GM12878 (cell line): ENCODE measurements around the gene ZNF331. TPM values are rescaled to one million over a fixed set of nuclear protein-coding genes. Genes with fewer than 3 reads are reported as not detected.

Experiments
- ATAC-seq: fragments of 200-7000 bp; cut with Tn5 transposase; 3 replicates; pipeline ENCODE4 v1.9.1; 2020; ENCODE audit warnings: mild to moderate bottlenecking, moderate library complexity
- Bru-seq: library from RNA; stranded (reverse); fragments of 400-500 nt; gene quantifications from one replicate; lab custom pipeline; 2021; lab: Mats Ljungman, UMichigan
- BruChase-seq, 2 experiments: library from RNA; stranded (reverse); fragments of 400-500 nt; gene quantifications; one replicate each; lab custom pipeline; 2021; lab: Mats Ljungman, UMichigan
- BruUV-seq: library from RNA; stranded (reverse); fragments of 400-500 nt; replicated peaks from 2 replicates; lab custom pipeline; 2021; lab: Mats Ljungman, UMichigan
- CTCF ChIA-PET: fragments of 300-600 bp; sonication (Branson Sonifier 250); formaldehyde crosslinking; extraction: SDS; loops from one replicate; lab custom pipeline; 2021; ENCODE audit warnings: inconsistent platforms; lab: Yijun Ruan, JAX
- POLR2A ChIA-PET: fragments of 350-600 bp; formaldehyde crosslinking; extraction: SDS; loops from one replicate; lab custom pipeline; 2021; ENCODE audit warnings: inconsistent platforms; lab: Charles Lee
- RAD21 ChIA-PET: fragments of 300-600 bp; sonication (Branson Sonifier 250); formaldehyde crosslinking; loops from one replicate; lab custom pipeline; 2023; ENCODE audit warnings: antibody characterized with exemption; ENCODE audit not compliant: unreplicated experiment; lab: Charles Lee
- SMC1A ChIA-PET: fragments of 300-600 bp; sonication (Branson Sonifier 250); formaldehyde crosslinking; loops from one replicate; lab custom pipeline; 2023; ENCODE audit not compliant: unreplicated experiment, uncharacterized antibody; lab: Charles Lee
- DNase-seq: peaks from one replicate; pipeline ENCODE4 v3.0.0-alpha.2; 2011; ENCODE audit warnings: low read depth, low spot score
- FAIRE-seq: peaks from 3 replicates; lab custom pipeline; 2011; peaks lifted over from hg19 to GRCh38; lab: Jason Lieb, UNC
- H2AFZ ChIP-seq: 2 replicates; pipeline ENCODE4 v1.6.0; 2011; ENCODE audit warnings: low read depth, low read length, control low read depth; ENCODE audit not compliant: control insufficient read depth
- H3K27ac ChIP-seq: 2 replicates; pipeline ENCODE4 v1.5.1; 2011; ENCODE audit warnings: control low read depth; ENCODE audit not compliant: control insufficient read depth, insufficient read depth
- H3K27me3 ChIP-seq, 2 experiments: replicated peaks in 1 of 2; 2 replicates each; pipeline versions ENCODE4 v1.6.0 to v1.6.1; 2011; ENCODE audit warnings: low read length in 1 of 2; ENCODE audit not compliant: control insufficient read depth in 2 of 2, insufficient read depth in 2 of 2
- H3K36me3 ChIP-seq, 2 experiments: 2 replicates each; pipeline ENCODE4 v1.5.1; 2011; ENCODE audit warnings: low read length in 1 of 2; ENCODE audit not compliant: control insufficient read depth in 2 of 2, insufficient read depth in 2 of 2
- H3K4me1 ChIP-seq: 2 replicates; pipeline ENCODE4 v1.6.1; 2011; ENCODE audit warnings: mild to moderate bottlenecking, low read length, moderate library complexity, mixed read lengths; ENCODE audit not compliant: control insufficient read depth, insufficient read depth
- H3K4me2 ChIP-seq: 2 replicates; pipeline ENCODE4 v1.6.0; 2011; ENCODE audit warnings: control low read depth; ENCODE audit not compliant: control insufficient read depth, insufficient read depth
- H3K4me3 ChIP-seq: fragments of 200-600 bp; sonication (generic); 2 replicates; pipeline ENCODE4 v1.5.1; 2016
- H3K79me2 ChIP-seq: 2 replicates; pipeline ENCODE4 v1.6.0; 2011; ENCODE audit warnings: low read length; ENCODE audit not compliant: control insufficient read depth, insufficient read depth
- H3K9ac ChIP-seq: 2 replicates; pipeline ENCODE4 v1.8.0; 2011; ENCODE audit warnings: low read length, control low read depth, mixed read lengths; ENCODE audit not compliant: control insufficient read depth, insufficient read depth
- H3K9me3 ChIP-seq: replicated peaks from 3 replicates; pipeline ENCODE4 v1.5.1; 2011; ENCODE audit warnings: mild to moderate bottlenecking, low read length; ENCODE audit not compliant: control insufficient read depth, insufficient read depth
- H4K20me1 ChIP-seq: 2 replicates; pipeline ENCODE4 v1.6.0; 2011; ENCODE audit not compliant: control insufficient read depth, insufficient read depth
- EED ChIP-seq: sonication (generic); IDR thresholded peaks from 2 replicates; pipeline ENCODE4 v1.6.1; 2016; ENCODE audit warnings: antibody characterized with exemption, low read depth
- EGR1 ChIP-seq, 2 experiments: IDR thresholded peaks; 1 replicate in 1 of 2; 2 replicates in 1 of 2; pipeline ENCODE4 v1.6.1; 2011 to 2012; ENCODE audit warnings: low read depth in 2 of 2, low read length in 2 of 2, borderline replicate concordance in 1 of 2, mild to moderate bottlenecking in 1 of 2, moderate library complexity in 1 of 2
- EZH2 ChIP-seq: IDR thresholded peaks from 2 replicates; pipeline ENCODE4 v1.6.1; 2012; ENCODE audit warnings: low read depth, mild to moderate bottlenecking, control low read depth, inconsistent platforms, low read length, borderline replicate concordance; ENCODE audit not compliant: control insufficient read depth
- JUND ChIP-seq: IDR thresholded peaks from 2 replicates; pipeline ENCODE4 v1.6.1; 2012; ENCODE audit warnings: low read depth, mild to moderate bottlenecking, low read length, improper control_type of control experiment, moderate library complexity
- MXI1 ChIP-seq: fragments of 150-350 bp; IDR thresholded peaks from 2 replicates; pipeline ENCODE4 v1.6.1; 2011; ENCODE audit warnings: low read depth, mild to moderate bottlenecking, inconsistent platforms, low read length, improper control_type of control experiment
- REST ChIP-seq: IDR thresholded peaks from 2 replicates; pipeline ENCODE4 v1.6.1; 2012; ENCODE audit warnings: mild to moderate bottlenecking, low read depth, low read length
- SKIL ChIP-seq: fragments of 450-650 bp; IDR thresholded peaks from 2 replicates; pipeline ENCODE4 v1.6.1; 2017; ENCODE audit warnings: mild to moderate bottlenecking, low read depth, inconsistent platforms; ENCODE audit not compliant: poor library complexity, severe bottlenecking
- SMC3 ChIP-seq: IDR thresholded peaks from 2 replicates; pipeline ENCODE4 v1.6.1; 2011; ENCODE audit warnings: low read length, improper control_type of control experiment, borderline replicate concordance
- USF1 ChIP-seq: IDR thresholded peaks from 2 replicates; pipeline ENCODE4 v1.6.1; 2011; ENCODE audit warnings: borderline replicate concordance, low read depth, mild to moderate bottlenecking, moderate library complexity, mixed read lengths, low read length; ENCODE audit not compliant: insufficient read depth; ENCODE audit errors: extremely low read length
- ZNF622 ChIP-seq: fragments of 450-650 bp; IDR thresholded peaks from 2 replicates; pipeline ENCODE4 v1.6.1; 2017; ENCODE audit warnings: mild to moderate bottlenecking, inconsistent platforms
- WGBS: methylation state at CpG from one replicate; pipeline ENCODE4 v1.1.6; 2016; ENCODE audit warnings: low lambda C conversion rate; ENCODE audit not compliant: insufficient replicate concordance, insufficient coverage; ENCODE audit errors: missing lambda C conversion rate; 5-methylcytosine and 5-hydroxymethylcytosine counted together
- in situ Hi-C: fragments of 300-500 bp; cut with MboI; formaldehyde crosslinking; loops from 9 replicates; pipeline ENCODE4 v1.14.3; 2018; ENCODE audit warnings: mixed read lengths
- intact Hi-C: fragments of 100-400 bp; cut with micrococcal nuclease; formaldehyde crosslinking; loops from one replicate; pipeline ENCODE4 v1.14.2; 2022; ENCODE audit not compliant: unreplicated experiment
- long read RNA-seq, 2 experiments: library from polyadenylated mRNA; unstranded; transcript quantifications; one replicate each; pipeline ENCODE4 v2.0.0, GENCODE V29; 2019 to 2020
- polyA minus RNA-seq, 3 experiments: library from RNA; depleted of rRNA, polyadenylated mRNA; stranded (reverse); fragments of >200 nt; gene quantifications; 2 replicates each; pipeline ENCODE4 v1.2.3, GENCODE V29; 2011
- polyA plus RNA-seq, 11 experiments: library from polyadenylated mRNA; depleted of rRNA in 4 of 11; unstranded in 6 of 11; stranded (reverse) in 5 of 11; fragments of >200 nt; fragmentation: Nextera tagmentation in 4 of 11; fragmentation: Illumina TruSeq in 1 of 11; extraction: Ambion mirVana in 4 of 11; extraction: Trizol in 1 of 11; gene quantifications; 1 replicate in 1 of 11; 2 replicates in 10 of 11; pipeline versions ENCODE4 v1.2.1 to v1.2.3, GENCODE V29; 2011 to 2016; ENCODE audit warnings: inconsistent platforms in 2 of 11, missing spikeins in 2 of 11, low read depth in 1 of 11
- total RNA-seq, 4 experiments: library from RNA; depleted of rRNA in 3 of 4; stranded (reverse); fragments of >200 nt in 3 of 4; fragmentation: Illumina TruSeq in 1 of 4; extraction: Trizol in 1 of 4; gene quantifications; 2 replicates each; pipeline versions ENCODE4 v1.2.1 to v1.2.3, GENCODE V29; 2013 to 2021

ZNF331 gene
- total RNA-seq (2013; cell fraction: nucleolus; rRNA removed): 32.4 and 34.7 TPM in 2 replicates
- total RNA-seq (2014; rRNA removed) (4.3 and 5.4 TPM in 2 replicates), total RNA-seq (2014; rRNA removed; fragmentation: Illumina TruSeq; extraction: Trizol) (5.1 and 5.6 TPM in 2 replicates), total RNA-seq (2021) (5.4 and 6.1 TPM in 2 replicates), polyA plus RNA-seq (2011; rRNA removed) (11.5 and 12.1 TPM in 2 replicates), polyA plus RNA-seq (2014; fragmentation: Illumina TruSeq; extraction: Trizol) (5.0 and 5.5 TPM in 2 replicates), polyA plus RNA-seq (2014; fragmentation: Nextera tagmentation; extraction: Ambion mirVana) (1 to 10 TPM; 2.6 to 2.8 TPM), polyA plus RNA-seq (2014; rRNA removed) (4.1 and 5.1 TPM in 2 replicates), polyA plus RNA-seq (2016; fragmentation: Nextera tagmentation; extraction: Ambion mirVana) (1 to 10 TPM; 6.1 to 6.6 TPM), polyA minus RNA-seq (2011; rRNA and poly(A)+ RNA removed) (10.0 TPM in 2 replicates), Bru-seq, nascent RNA (percentile 86 among the genes with signal in this experiment), BruChase-seq, experiment 1, labeled RNA remaining after a 6-hour chase (percentile 68 among the genes with signal in this experiment), BruChase-seq, experiment 2, labeled RNA remaining after a 2-hour chase (percentile 72 among the genes with signal in this experiment)
- polyA plus RNA-seq (2011; ENCODE audit: low read depth): 6.7 TPM
- 8.6 and 9.4 TPM in 2 replicates for polyA plus RNA-seq (2011; cell fraction: cytosol; rRNA removed)
- 17.1 and 20.4 TPM in 2 replicates for polyA plus RNA-seq (2011; cell fraction: nucleus; rRNA removed)
- polyA plus RNA-seq (2012): 9.4 and 10.7 TPM in 2 replicates
- polyA minus RNA-seq (2011; cell fraction: cytosol; rRNA and poly(A)+ RNA removed): 5.2 and 7.2 TPM in 2 replicates
- 8.7 and 18.4 TPM in 2 replicates for polyA minus RNA-seq (2011; cell fraction: nucleus; rRNA and poly(A)+ RNA removed)
- long read RNA-seq, experiment 1, partial matches to known transcripts: 0 of 6 reads
- long read RNA-seq, experiment 1, other reads (novel, unspliced or antisense): 1 of 6 reads
- long read RNA-seq, experiment 2, full-length matches to known transcripts: 80 of 88 reads
- long read RNA-seq, experiment 2, partial matches to known transcripts: 1 of 88 reads
- long read RNA-seq, experiment 2, other reads (novel, unspliced or antisense): 7 of 88 reads

- in situ Hi-C loops (no loop called here), intact Hi-C loops (no loop called here)
- H3K27ac ChIP-seq: peak within 1 kb of the TSS; percentile 64
- TF ChIP-seq EZH2 (no peak), SMC3 (no peak), SKIL (no peak), USF1 (peak; percentile 48), ZNF622 (no peak), JUND (no peak), EED (no peak), REST (no peak), MXI1 (peak; percentile 45; the same call in 1 of the 2 replicates), EGR1 (IDR thresholded peaks at IDR 0.05; ENCODE audit: borderline replicate concordance in 1 of 2, low read depth in 2 of 2, low read length in 2 of 2) (peak; percentile 69 to 92)
These were observed at the start of gene ZNF331 for GRCh38 chr19:53537521-53538377. ZNF331 (plus strand) TSS chr19:53538145; CDS start chr19:53569377, 31,232 bp downstream.

More at GRCh38 chr19:53537521-53538377, at the start of gene ZNF331:
- CTCF ChIA-PET: interaction anchor here (1.3 kb wide), 1 partner anchor 15 kb away, joined by 3 read pairs; no protein-coding TSS in a partner anchor
- Histone ChIP-seq H3K27me3 (no peaks in the 10 kb centered on the region), H3K4me2 (peak within 1 kb of the TSS; percentile 54), H3K9me3 (no peaks in the 10 kb centered on the region; the same call in 2 of the 3 replicates), H3K4me1 (no peaks in the 10 kb centered on the region), H3K36me3 (peaks cover 0 to 3% of the 10 kb centered on the region in 2 experiments; a peak in 1 of 4 replicates), H3K9ac (peak within 1 kb of the TSS; percentile 69; the same call in 1 of the 2 replicates), H2AFZ (peak within 1 kb of the TSS; percentile 90), H3K4me3 (peak within 1 kb of the TSS; percentile 73), H4K20me1 (no peaks in the 10 kb centered on the region), H3K79me2 (peaks cover 6% of the 10 kb centered on the region)
- RAD21 ChIA-PET: interaction anchor here (1.1 kb wide), 1 partner anchor 17 kb away, joined by 3 read pairs; no protein-coding TSS in a partner anchor
- ATAC-seq (peak; percentile 87), FAIRE-seq (peak; percentile 23), DNase-seq (peak; percentile 63)
- no TSS peak for BruUV-seq
- WGBS: 35% methylated on average over 74 of the region's 81 CpGs
- POLR2A ChIA-PET: no interaction called here
- SMC1A ChIA-PET: interaction anchor here (0.8 to 1.1 kb wide), 2 partner anchors 11 to 27 kb away, joined by 3 read pairs; no protein-coding TSS in a partner anchor
